Astrocyte (in vitro differentiated cells and primary cell): ENCODE measurements around the gene CDC45. TPM values are rescaled to one million over a fixed set of nuclear protein-coding genes. Genes with fewer than 3 reads are reported as not detected.

Experiments
- DNase-seq: peaks from one replicate; pipeline ENCODE4 v3.0.0-alpha.2; 2010; ENCODE audit warnings: low read depth
- FAIRE-seq: peaks from 2 replicates; lab custom pipeline; 2011; peaks lifted over from hg19 to GRCh38; lab: Jason Lieb, UNC
- H2AFZ ChIP-seq: 2 replicates; pipeline ENCODE4 v1.6.0; 2012; ENCODE audit warnings: low read depth, low read length, inconsistent platforms
- H3K27ac ChIP-seq: 2 replicates; pipeline ENCODE4 v1.5.1; 2011; ENCODE audit warnings: low read depth, low read length, inconsistent platforms
- H3K27me3 ChIP-seq: 2 replicates; pipeline ENCODE4 v1.6.0; 2011; ENCODE audit warnings: low read length, inconsistent platforms; ENCODE audit not compliant: insufficient read depth
- H3K36me3 ChIP-seq: 2 replicates; pipeline ENCODE4 v1.5.1; 2011; ENCODE audit warnings: low read length, inconsistent platforms; ENCODE audit not compliant: insufficient read depth
- H3K4me1 ChIP-seq: 2 replicates; pipeline ENCODE4 v1.5.1; 2011; ENCODE audit warnings: low read length, inconsistent platforms; ENCODE audit not compliant: insufficient read depth
- H3K4me2 ChIP-seq: 2 replicates; pipeline ENCODE4 v1.6.0; 2012; ENCODE audit warnings: low read length, inconsistent platforms
- H3K4me3 ChIP-seq: 2 replicates; pipeline ENCODE4 v1.5.1; 2011; ENCODE audit warnings: low read depth, mild to moderate bottlenecking, low read length, inconsistent platforms; ENCODE audit not compliant: insufficient read depth
- H3K79me2 ChIP-seq: 2 replicates; pipeline ENCODE4 v1.6.0; 2012; ENCODE audit warnings: mild to moderate bottlenecking, low read length, inconsistent platforms; ENCODE audit not compliant: insufficient read depth
- H3K9ac ChIP-seq: 2 replicates; pipeline ENCODE4 v1.6.0; 2012; ENCODE audit warnings: mild to moderate bottlenecking, low read length, inconsistent platforms
- H3K9me3 ChIP-seq: 2 replicates; pipeline ENCODE4 v1.5.1; 2012; ENCODE audit warnings: low read depth, mild to moderate bottlenecking, low read length, inconsistent platforms; ENCODE audit not compliant: insufficient read depth
- H4K20me1 ChIP-seq: 2 replicates; pipeline ENCODE4 v1.6.0; 2012; ENCODE audit warnings: low read length, inconsistent platforms; ENCODE audit not compliant: insufficient read depth
- H3K27ac Mint-ChIP-seq: one replicate; pipeline ENCODE4 v1.8.0; 2021; ENCODE audit warnings: mild to moderate bottlenecking, mixed read lengths; ENCODE audit not compliant: unreplicated experiment
- H3K27me3 Mint-ChIP-seq: one replicate; pipeline ENCODE4 v1.8.0; 2021; ENCODE audit warnings: low read depth, mixed read lengths; ENCODE audit not compliant: unreplicated experiment
- H3K36me3 Mint-ChIP-seq: one replicate; pipeline ENCODE4 v1.8.0; 2021; ENCODE audit warnings: low read depth, mixed read lengths; ENCODE audit not compliant: unreplicated experiment
- H3K4me1 Mint-ChIP-seq: one replicate; pipeline ENCODE4 v1.8.0; 2021; ENCODE audit warnings: low read depth, mixed read lengths; ENCODE audit not compliant: unreplicated experiment
- H3K4me3 Mint-ChIP-seq: one replicate; pipeline ENCODE4 v1.8.0; 2021; ENCODE audit warnings: mild to moderate bottlenecking, moderate library complexity, mixed read lengths; ENCODE audit not compliant: unreplicated experiment
- H3K9me3 Mint-ChIP-seq: one replicate; pipeline ENCODE4 v1.8.0; 2021; ENCODE audit warnings: mild to moderate bottlenecking, mixed read lengths; ENCODE audit not compliant: unreplicated experiment
- CTCF ChIP-seq: IDR thresholded peaks from 2 replicates; pipeline ENCODE4 v1.5.1; 2011; ENCODE audit warnings: low read depth, mild to moderate bottlenecking, inconsistent platforms, low read length, moderate library complexity; ENCODE audit not compliant: insufficient read depth
- EZH2 ChIP-seq: IDR thresholded peaks from 2 replicates; pipeline ENCODE4 v1.6.1; 2012; ENCODE audit warnings: mild to moderate bottlenecking, low read length, inconsistent platforms; ENCODE audit not compliant: insufficient read depth
- total RNA-seq: library from RNA; stranded (reverse); gene quantifications from 2 replicates; pipeline ENCODE4 v1.2.1, GENCODE V29; 2021

CDC45 gene
- total RNA-seq, 1 donor from 2014 or later, result 2.1 TPM

- H3K9ac ChIP-seq, result no peak overlapping the region
- H2AFZ ChIP-seq, result no peak overlapping the region
- H3K79me2 ChIP-seq, result no peaks in the 10 kb centered on the region
- FAIRE-seq, result no peak
- H3K4me1 ChIP-seq, result no peaks in the 10 kb centered on the region
- no peaks in the 10 kb centered on the region for H3K36me3 ChIP-seq
- no peaks in the 10 kb centered on the region for H4K20me1 ChIP-seq
- H3K4me2 ChIP-seq, result no peak overlapping the region
- no peak overlapping the region for H3K4me3 ChIP-seq
- no peaks in the 10 kb centered on the region for H3K9me3 ChIP-seq
- H3K27ac ChIP-seq, result no peak overlapping the region
- Mint-ChIP-seq H3K4me1 (no peaks in the 10 kb centered on the region), H3K4me3 (no peak overlapping the region), H3K36me3 (peaks cover 2% of the 10 kb centered on the region), H3K27ac (no peak overlapping the region), H3K27me3 (peaks cover 18% of the 10 kb centered on the region), H3K9me3 (no peaks in the 10 kb centered on the region)
- H3K27me3 ChIP-seq, result no peaks in the 10 kb centered on the region
- TF ChIP-seq CTCF (no peak), EZH2 (no peak)
- DNase-seq, result no peak
Observed at GRCh38 chr22:19506212-19506611, 26.5 kb downstream of the CDC45 start.

DNA sequence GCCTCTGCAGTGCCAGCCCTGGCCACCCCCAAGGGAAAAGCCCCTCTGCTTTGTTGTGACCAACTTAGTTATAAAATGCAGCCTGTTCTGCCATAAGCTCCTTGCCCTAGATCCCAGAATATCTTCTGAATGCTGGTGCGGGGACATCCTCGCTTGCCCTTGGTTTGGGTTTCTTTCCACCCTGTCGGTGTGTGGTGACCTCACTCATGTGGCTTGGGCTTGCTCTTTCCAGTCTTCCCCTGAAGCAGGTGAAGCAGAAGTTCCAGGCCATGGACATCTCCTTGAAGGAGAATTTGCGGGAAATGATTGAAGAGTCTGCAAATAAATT, 27.8 kb downstream of the CDC45 start:
- no peaks in the 10 kb centered on the region for H3K4me1 ChIP-seq
- no peaks in the 10 kb centered on the region for H3K27me3 ChIP-seq
- no peak for FAIRE-seq
- no peak for TF ChIP-seq CTCF
- TF ChIP-seq EZH2, result no peak
- H3K4me3 Mint-ChIP-seq, result no peak overlapping the region
- no peak overlapping the region for H3K27ac ChIP-seq
- H3K4me1 Mint-ChIP-seq, result no peaks in the 10 kb centered on the region
- no peak overlapping the region for H3K4me2 ChIP-seq
- H3K36me3 ChIP-seq, result no peaks in the 10 kb centered on the region
- H2AFZ ChIP-seq, result no peak overlapping the region
- H3K9me3 Mint-ChIP-seq, result no peaks in the 10 kb centered on the region
- H3K27ac Mint-ChIP-seq, result no peak overlapping the region
- DNase-seq, result no peak
- H4K20me1 ChIP-seq, result no peaks in the 10 kb centered on the region
- H3K9me3 ChIP-seq, result no peaks in the 10 kb centered on the region
- H3K4me3 ChIP-seq, result no peak overlapping the region
- H3K79me2 ChIP-seq, result no peaks in the 10 kb centered on the region
- H3K36me3 Mint-ChIP-seq, result peaks cover 2% of the 10 kb centered on the region
- H3K27me3 Mint-ChIP-seq, result peaks cover 18% of the 10 kb centered on the region
- no peak overlapping the region for H3K9ac ChIP-seq

- TF ChIP-seq EZH2, result no peak
- TF ChIP-seq CTCF, result no peak
Observed at GRCh38 chr22:19508024-19508776, 28.5 kb downstream of the CDC45 start.

More at GRCh38 chr22:19508024-19508776, 28.5 kb downstream of the CDC45 start:
- FAIRE-seq (no peak), DNase-seq (no peak)
- Mint-ChIP-seq H3K4me3 (no peak overlapping the region), H3K9me3 (no peaks in the 10 kb centered on the region), H3K27ac (no peak overlapping the region), H3K27me3 (peaks cover 18% of the 10 kb centered on the region), H3K36me3 (peaks cover 2% of the 10 kb centered on the region), H3K4me1 (no peaks in the 10 kb centered on the region)
- Histone ChIP-seq H3K4me1 (no peaks in the 10 kb centered on the region), H3K79me2 (no peaks in the 10 kb centered on the region), H3K27me3 (no peaks in the 10 kb centered on the region), H3K27ac (no peak overlapping the region), H2AFZ (no peak overlapping the region), H3K4me2 (no peak overlapping the region), H4K20me1 (no peaks in the 10 kb centered on the region), H3K36me3 (no peaks in the 10 kb centered on the region), H3K4me3 (no peak overlapping the region), H3K9me3 (no peaks in the 10 kb centered on the region), H3K9ac (no peak overlapping the region)
